Measurements from ENCODE around the gene LDOC1. TPM values are rescaled to one million over a fixed set of nuclear protein-coding genes. Genes with fewer than 3 reads are reported as not detected.
"Not testable (repeated sequence)": the region's sequence is repeated elsewhere in the genome, so short reads cannot be mapped to it uniquely, and the experiment has no call there.

Gene LDOC1
- total and polyA plus RNA-seq, 2 of the 4 experiments (the other 2 are of a cell fraction) = 5.4 to 52.1 TPM

- H4K5ac ChIP-seq (ENCODE audit: low read depth, low read length) = no peak overlapping the region
- 0 out of 2 replicates have a peak, but pooled peaks cover 2% of the 10 kb centered on the region for H3K9me3 ChIP-seq (ENCODE audit: control insufficient read depth, insufficient read depth, low read length)
- ChIA-PET CTCF (no interaction called here), POLR2A (ENCODE audit: unreplicated experiment) (no interaction called here)
- H3K9me1 ChIP-seq (ENCODE audit: insufficient read depth, low read length) = no peaks in the 10 kb centered on the region
- H3K14ac ChIP-seq (replicated peaks; ENCODE audit: low read depth, low read length) = no peak overlapping the region
- H3K4me2 ChIP-seq (ENCODE audit: low read depth, low read length) = no peak overlapping the region
- H3K23ac ChIP-seq (ENCODE audit: low read depth, low read length) = no peak overlapping the region
- no peak overlapping the region for H3K4ac ChIP-seq (ENCODE audit: low read depth, low read length)
- H2BK15ac ChIP-seq (ENCODE audit: low read depth, low read length) = no peak overlapping the region
- H3K4me1 ChIP-seq (ENCODE audit: control insufficient read depth, insufficient read depth, low read length) = no peaks in the 10 kb centered on the region
- H3K79me1 ChIP-seq (ENCODE audit: low read depth in 1 of 2, low read length in 2 of 2) = no peaks in the 10 kb centered on the region; a peak in 1 of 4 replicates
- intact Hi-C loops (cut with micrococcal nuclease) = no loop called here
- H3K18ac ChIP-seq (ENCODE audit: low read depth, low read length) = no peak overlapping the region
- no peak overlapping the region for H3K56ac ChIP-seq (ENCODE audit: extremely low read depth, insufficient read depth, low read length)
- H4K20me1 ChIP-seq (ENCODE audit: insufficient read depth, low read length) = no peaks in the 10 kb centered on the region
- DNase-seq (no peak), ATAC-seq (ENCODE audit: low read depth) (no peak)
- no peak overlapping the region for H4K91ac ChIP-seq (ENCODE audit: insufficient read depth, low read depth, low read length)
- H2BK20ac ChIP-seq (ENCODE audit: low read depth, low read length) = no peak overlapping the region
- no peak overlapping the region for H2AK9ac ChIP-seq (replicated peaks; ENCODE audit: low read depth, low read length, poor library complexity)
- no peak overlapping the region for H4K8ac ChIP-seq (ENCODE audit: low read depth in 2 of 2, low read length in 2 of 2)
- no peak overlapping the region for H2BK120ac ChIP-seq (ENCODE audit: low read depth, low read length)
- no peak overlapping the region for H2AK5ac ChIP-seq (ENCODE audit: low read depth, low read length)
- BruUV-seq (replicated peaks) = no TSS peak
- H2AFZ ChIP-seq (replicated peaks; ENCODE audit: low read length, poor library complexity) = no peak overlapping the region
- no peak overlapping the region for H2BK5ac ChIP-seq (ENCODE audit: low read depth, low read length, poor library complexity, severe bottlenecking)
- in situ Hi-C loops (cut with MboI; ENCODE audit: low sequenced_read_pairs) = no loop called here
- H3K27me3 ChIP-seq (ENCODE audit: control insufficient read depth, insufficient read depth, low read length) = no peaks in the 10 kb centered on the region
- no CpG with 5 or more reads among the region's 3 CpGs for WGBS, 2 experiments (ENCODE audit: extremely low coverage in 2 of 2, insufficient read length in 1 of 2)
- no peaks in the 10 kb centered on the region for H3K36me3 ChIP-seq (ENCODE audit: control insufficient read depth, insufficient read depth, low read length)
- H3K27ac ChIP-seq (ENCODE audit: insufficient read depth, low read length) = no peak overlapping the region
- no peak overlapping the region for H3K4me3 ChIP-seq (ENCODE audit: insufficient read depth, low read depth, low read length)
- TF ChIP-seq POLR2A (IDR thresholded peaks at IDR 0.05; ENCODE audit: low read depth, low read length) = no peak
- no peak for TF ChIP-seq RCOR1 (IDR thresholded peaks at IDR 0.05; ENCODE audit: insufficient replicate concordance, low read length)
- no peak for TF ChIP-seq RAD21 (IDR thresholded peaks at IDR 0.05; ENCODE audit: low read length)
- TF ChIP-seq CHD1 (IDR thresholded peaks at IDR 0.05; ENCODE audit: low read depth, low read length) = no peak
- TF ChIP-seq SMC3 (IDR thresholded peaks at IDR 0.05; ENCODE audit: low read depth, low read length) = no peak
- TF ChIP-seq MXI1 (IDR thresholded peaks at IDR 0.05; ENCODE audit: borderline replicate concordance, low read depth, low read length) = no peak
- dilution Hi-C loops (cut with HindIII; ENCODE audit: low sequenced_read_pairs, unreplicated experiment) = no loop called here
- H3K9ac ChIP-seq (ENCODE audit: low read depth, low read length) = no peak overlapping the region
These were observed 18.8 kb downstream of the LDOC1 start for GRCh38 chrX:141158084-141158483.

GRCh38 chrX:141155231-141155630 is 21.7 kb downstream of the LDOC1 start:
- H3K9me1 ChIP-seq (ENCODE audit: insufficient read depth, low read length); DNase-seq; H3K4me2 ChIP-seq (ENCODE audit: low read depth, low read length); ATAC-seq (ENCODE audit: low read depth); H3K4me1 ChIP-seq (ENCODE audit: control insufficient read depth, insufficient read depth, low read length); H2AFZ ChIP-seq (replicated peaks; ENCODE audit: low read length, poor library complexity); H3K27me3 ChIP-seq (ENCODE audit: control insufficient read depth, insufficient read depth, low read length); dilution Hi-C loops (cut with HindIII; ENCODE audit: low sequenced_read_pairs, unreplicated experiment); H4K5ac ChIP-seq (ENCODE audit: low read depth, low read length); H4K8ac ChIP-seq (ENCODE audit: low read depth in 2 of 2, low read length in 2 of 2); H3K4ac ChIP-seq (ENCODE audit: low read depth, low read length); H3K36me3 ChIP-seq (ENCODE audit: control insufficient read depth, insufficient read depth, low read length); intact Hi-C loops (cut with micrococcal nuclease); H3K9me3 ChIP-seq (ENCODE audit: control insufficient read depth, insufficient read depth, low read length); H3K23ac ChIP-seq (ENCODE audit: low read depth, low read length); H3K27ac ChIP-seq (ENCODE audit: insufficient read depth, low read length); H3K18ac ChIP-seq (ENCODE audit: low read depth, low read length); in situ Hi-C loops (cut with MboI; ENCODE audit: low sequenced_read_pairs); H3K9ac ChIP-seq (ENCODE audit: low read depth, low read length); H3K4me3 ChIP-seq (ENCODE audit: insufficient read depth, low read depth, low read length); H4K91ac ChIP-seq (ENCODE audit: insufficient read depth, low read depth, low read length); CTCF ChIA-PET; H2BK15ac ChIP-seq (ENCODE audit: low read depth, low read length); H2BK120ac ChIP-seq (ENCODE audit: low read depth, low read length); POLR2A ChIA-PET (ENCODE audit: unreplicated experiment); H3K79me1 ChIP-seq (ENCODE audit: low read depth in 1 of 2, low read length in 2 of 2); H3K14ac ChIP-seq (replicated peaks; ENCODE audit: low read depth, low read length); BruUV-seq (replicated peaks); H3K56ac ChIP-seq (ENCODE audit: extremely low read depth, insufficient read depth, low read length); H2BK20ac ChIP-seq (ENCODE audit: low read depth, low read length); H4K20me1 ChIP-seq (ENCODE audit: insufficient read depth, low read length); H2BK5ac ChIP-seq (ENCODE audit: low read depth, low read length, poor library complexity, severe bottlenecking); H2AK5ac ChIP-seq (ENCODE audit: low read depth, low read length); H2AK9ac ChIP-seq (replicated peaks; ENCODE audit: low read depth, low read length, poor library complexity): not testable (repeated sequence)
- WGBS, 2 experiments (ENCODE audit: extremely low coverage in 2 of 2, insufficient read length in 1 of 2) = 67% methylated on average over 1 of the region's 3 CpGs; no CpG with 5 or more reads in 1 of the 2 experiments

All from IMR-90 (cell line).